Stimulated activated naive CD8-positive, alpha-beta T cell treated with anti-CD3 and anti-CD28 coated beads, Interleukin-15, amount 100 ng/mL, for 72 hours (primary cell): ENCODE measurements around the gene OR51B5.
A peak's percentile ranks its signal among the peaks of the same experiment; 100 is the strongest.
"Not testable (repeated sequence)": the region's sequence is repeated elsewhere in the genome, so short reads cannot be mapped to it uniquely, and the experiment has no call there.

Experiments used
- ATAC-seq: fragments of 150-1000 bp; cut with Tn5 transposase; 2 replicates; pipeline ENCODE4 v1.10.0; 2021; ENCODE audit warnings: mild to moderate bottlenecking, moderate library complexity
- DNase-seq, 2 donors: peaks; one replicate each; pipeline ENCODE4 v3.0.0; 2021 to 2022
- H3K27ac Mint-ChIP-seq, 2 donors: one replicate each; pipeline ENCODE4 v1.8.0; 2022; ENCODE audit warnings: mild to moderate bottlenecking in 2 of 2, mixed read lengths in 2 of 2, moderate library complexity in 2 of 2
- H3K27me3 Mint-ChIP-seq: one replicate; pipeline ENCODE4 v1.8.0; 2022; ENCODE audit warnings: mixed read lengths
- H3K4me1 Mint-ChIP-seq: one replicate; pipeline ENCODE4 v1.8.0; 2022; ENCODE audit warnings: mild to moderate bottlenecking, mixed read lengths
- H3K4me3 Mint-ChIP-seq, 2 donors: one replicate each; pipeline ENCODE4 v1.8.0; 2022; ENCODE audit warnings: mild to moderate bottlenecking in 2 of 2, mixed read lengths in 2 of 2, moderate library complexity in 1 of 2
- H3K9me3 Mint-ChIP-seq, 2 donors: one replicate each; pipeline ENCODE4 v1.8.0; 2022; ENCODE audit warnings: mixed read lengths in 2 of 2

The OR51B5 gene

GRCh38 chr11:5349550-5349949 is 6.2 kb upstream of the OR51B5 start:
- Mint-ChIP-seq H3K4me1 (no peaks in the 10 kb centered on the region), H3K4me3 (no peak overlapping the region), H3K27me3 (peaks cover 30% of the 10 kb centered on the region), H3K9me3 (no peaks in the 10 kb centered on the region), H3K27ac (no peak overlapping the region)
- no peak for DNase-seq
- no peak for ATAC-seq

DNA sequence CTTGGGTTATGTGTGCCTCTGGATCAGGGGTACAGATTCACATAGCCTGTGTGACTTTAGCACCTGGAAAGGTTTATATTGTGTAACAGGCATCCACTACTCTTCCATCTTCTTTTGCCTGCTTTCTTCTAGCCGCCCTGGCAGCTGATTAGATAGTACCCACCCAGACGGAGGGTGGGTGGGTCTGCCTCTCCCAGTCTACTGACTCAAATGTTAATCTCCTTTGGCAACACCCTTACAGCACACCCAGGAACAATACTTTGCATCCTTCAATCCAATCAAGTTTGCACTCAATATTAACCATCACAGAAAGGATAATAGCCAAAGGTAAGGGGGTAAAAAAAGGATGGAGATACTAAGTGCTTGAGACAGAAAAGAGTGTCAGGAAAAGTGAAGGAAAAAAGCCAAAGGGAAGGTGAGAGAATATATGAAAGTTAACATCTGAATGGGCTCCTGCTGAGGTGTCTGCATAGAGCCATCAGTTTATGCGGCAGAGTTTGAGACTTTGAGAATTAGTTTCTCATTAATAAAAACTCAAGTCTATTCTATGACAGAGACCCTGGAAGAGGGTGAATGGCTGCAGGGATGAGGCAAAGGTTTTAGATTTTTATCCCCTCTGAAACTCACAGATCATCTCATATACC is 5.3 kb upstream of the OR51B5 start:
- DNase-seq, result no peak
- no peak for ATAC-seq
- Mint-ChIP-seq H3K27me3 (peaks cover 30% of the 10 kb centered on the region), H3K27ac (no peak overlapping the region), H3K4me3 (no peak overlapping the region), H3K9me3 (no peaks in the 10 kb centered on the region), H3K4me1 (no peaks in the 10 kb centered on the region)

DNA sequence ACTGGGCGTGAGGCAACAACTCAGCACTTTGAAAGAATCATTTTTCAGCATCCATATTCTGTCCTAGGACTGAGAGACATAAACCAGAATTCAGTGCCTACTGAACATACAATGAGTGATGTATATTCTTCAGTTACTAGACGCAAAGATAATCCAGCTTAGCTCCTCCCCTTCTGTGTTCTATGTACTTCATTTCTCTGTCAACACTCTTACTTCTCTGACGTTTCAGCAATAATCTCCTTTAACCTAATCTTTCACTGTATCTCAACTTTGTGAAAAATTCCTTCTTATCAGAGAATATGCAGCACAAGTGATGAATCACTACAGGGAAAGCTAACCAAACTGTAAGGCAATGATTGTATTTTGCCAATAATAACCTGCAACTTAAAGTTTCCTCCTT is 2.5 kb upstream of the OR51B5 start:
- DNase-seq (no peak), ATAC-seq (no peak)
- Mint-ChIP-seq H3K9me3 (no peaks in the 10 kb centered on the region), H3K4me1 (no peaks in the 10 kb centered on the region), H3K27ac (no peak overlapping the region), H3K27me3 (peaks cover 20% of the 10 kb centered on the region), H3K4me3 (no peak overlapping the region)

DNA sequence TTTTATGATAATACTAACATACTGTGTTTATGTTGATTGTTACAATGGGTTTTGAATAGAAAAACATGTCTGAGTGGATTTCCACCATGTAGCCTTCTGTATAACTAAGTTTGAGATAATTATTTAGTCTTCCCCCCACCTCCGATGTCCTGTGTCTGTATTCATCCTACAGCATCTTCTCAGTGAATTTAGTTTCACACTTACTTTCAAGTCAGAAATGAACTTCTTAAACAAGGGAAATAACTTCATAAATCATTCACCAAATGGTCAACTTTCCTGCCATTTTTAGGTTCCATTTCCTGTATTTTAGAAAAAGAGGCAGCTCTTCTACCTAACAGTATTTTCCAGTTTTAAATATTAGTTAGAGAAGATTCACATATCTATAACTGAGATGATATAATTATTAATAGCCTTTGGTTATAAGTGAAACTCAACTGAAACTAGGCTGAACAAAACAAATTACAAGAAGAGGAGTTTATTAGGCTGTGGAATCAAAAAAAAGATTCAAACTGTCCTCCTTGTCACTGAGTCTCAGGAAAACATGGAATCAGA is 3.5 kb downstream of the OR51B5 start:
- ATAC-seq, result no peak
- Mint-ChIP-seq H3K27me3 (no peaks in the 10 kb centered on the region), H3K4me3 (no peak overlapping the region), H3K27ac (no peak overlapping the region), H3K4me1 (no peaks in the 10 kb centered on the region), H3K9me3 (no peaks in the 10 kb centered on the region)
- DNase-seq, result no peak

DNA sequence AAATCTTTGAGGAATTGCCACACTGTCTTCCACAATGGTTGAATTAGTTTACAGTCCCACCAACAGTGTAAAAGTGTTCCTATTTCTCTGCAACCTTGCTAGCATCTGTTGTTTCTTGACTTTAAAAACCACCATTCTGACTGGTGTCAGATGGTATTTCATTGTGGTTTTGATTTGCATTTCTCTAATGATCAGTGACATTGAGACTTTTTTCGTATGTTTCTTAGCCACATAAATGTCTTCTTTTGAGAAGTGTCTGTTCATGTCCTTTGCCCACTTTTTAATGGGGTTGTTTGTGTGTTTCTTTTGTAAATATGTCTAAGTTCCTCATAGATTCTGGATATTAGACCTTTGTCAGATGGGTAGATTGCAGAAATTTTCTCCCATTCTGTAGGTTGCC is 6.1 kb downstream of the OR51B5 start:
- not testable (repeated sequence) for H3K4me3 Mint-ChIP-seq, ATAC-seq, H3K9me3 Mint-ChIP-seq, H3K4me1 Mint-ChIP-seq, DNase-seq, H3K27ac Mint-ChIP-seq, H3K27me3 Mint-ChIP-seq

DNA sequence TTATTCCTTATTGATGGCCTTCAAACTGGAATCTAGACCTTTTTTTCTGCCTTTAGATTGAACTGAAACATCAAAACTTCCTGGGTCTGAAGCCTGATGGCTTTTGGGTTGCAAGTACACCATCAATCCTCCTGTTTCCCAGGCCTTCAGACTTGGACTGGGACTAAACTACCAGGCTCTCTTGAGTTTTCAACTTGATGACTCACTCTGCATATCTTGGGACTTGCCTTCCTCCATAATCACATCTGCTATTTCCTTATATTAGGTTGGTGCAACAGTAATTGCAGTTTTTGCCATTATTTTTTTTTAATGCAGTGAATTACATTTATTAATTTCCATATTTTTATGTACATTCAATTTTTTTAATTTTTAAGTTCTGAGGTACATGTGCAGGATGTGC is 7.0 kb downstream of the OR51B5 start:
- H3K4me1 Mint-ChIP-seq, result no peaks in the 10 kb centered on the region
- no peaks in the 10 kb centered on the region for H3K9me3 Mint-ChIP-seq
- no peaks in the 10 kb centered on the region for H3K27me3 Mint-ChIP-seq
- DNase-seq (no peak), ATAC-seq (no peak)
- no peak overlapping the region for H3K4me3 Mint-ChIP-seq
- H3K27ac Mint-ChIP-seq, result no peak overlapping the region

- DNase-seq, result no peak
- Mint-ChIP-seq H3K4me3 (no peak overlapping the region), H3K27me3 (no peaks in the 10 kb centered on the region), H3K4me1 (no peaks in the 10 kb centered on the region), H3K27ac (no peak overlapping the region), H3K9me3 (no peaks in the 10 kb centered on the region)
- ATAC-seq, result no peak
Observed at GRCh38 chr11:5335170-5335569, 8.2 kb downstream of the OR51B5 start.

GRCh38 chr11:5324197-5324596 is 19.1 kb downstream of the OR51B5 start, which contains the start of gene OR51B2:
Gene OR51B2 (minus strand): TSS chr11:5324297. CDS start chr11:5324297, 0 bp downstream.
- Mint-ChIP-seq H3K4me1 (no peaks in the 10 kb centered on the region), H3K9me3 (no peaks in the 10 kb centered on the region), H3K27ac (no peak within 1 kb of the TSS), H3K27me3 (no peaks in the 10 kb centered on the region), H3K4me3 (no peak within 1 kb of the TSS)
- ATAC-seq (no peak), DNase-seq (no peak)

GRCh38 chr11:5317292-5317691 is 26.0 kb downstream of the OR51B5 start:
- ATAC-seq, result no peak
- H3K27me3 Mint-ChIP-seq, result peaks cover under 1% of the 10 kb centered on the region
- H3K27ac Mint-ChIP-seq, result no peak overlapping the region
- peaks cover 8 to 12% of the 10 kb centered on the region in 2 donors for H3K9me3 Mint-ChIP-seq
- H3K4me3 Mint-ChIP-seq, result no peak overlapping the region
- no peak for DNase-seq
- H3K4me1 Mint-ChIP-seq, result no peaks in the 10 kb centered on the region

DNA sequence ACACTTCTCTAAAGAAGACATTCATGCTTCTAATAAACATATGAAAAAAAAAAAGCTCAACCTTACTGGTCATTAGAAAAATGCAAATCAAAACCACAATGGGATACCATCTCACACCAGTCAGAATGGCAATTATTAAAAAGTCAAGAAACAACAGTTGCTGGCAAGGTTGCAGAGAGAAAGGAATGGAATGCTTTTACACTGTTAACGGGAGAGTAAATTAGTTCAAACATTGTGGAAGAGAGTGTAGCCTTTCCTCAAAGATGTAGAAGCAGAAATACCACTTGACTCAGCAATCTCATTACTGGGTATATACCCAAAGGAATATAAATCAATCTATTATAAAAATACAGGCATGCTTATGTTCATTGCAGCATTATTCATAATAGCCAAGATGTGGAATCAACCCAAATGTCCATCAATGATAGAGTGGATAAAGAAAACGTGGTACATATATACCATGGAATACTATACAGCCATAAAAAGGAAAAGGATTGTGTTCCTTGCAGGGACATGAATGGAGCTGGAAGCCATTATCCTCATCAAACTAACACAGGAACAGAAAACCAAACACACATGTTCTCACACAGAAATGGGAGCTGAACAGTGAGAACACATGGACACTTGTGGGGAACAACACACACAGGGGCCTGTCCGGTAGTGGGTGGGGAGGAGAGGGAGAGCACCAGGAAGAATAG is 29.8 kb downstream of the OR51B5 start:
- H3K9me3 Mint-ChIP-seq, result peaks cover 8 to 12% of the 10 kb centered on the region in 2 donors
- ATAC-seq, result not testable (repeated sequence)

GRCh38 chr11:5310423-5310822 is 32.9 kb downstream of the OR51B5 start:
- Mint-ChIP-seq H3K4me3 (no peak overlapping the region), H3K4me1 (no peaks in the 10 kb centered on the region), H3K27me3 (peaks cover 5% of the 10 kb centered on the region), H3K9me3 (peaks cover 8 to 12% of the 10 kb centered on the region in 2 donors), H3K27ac (no peak overlapping the region)
- no peak for DNase-seq
- ATAC-seq, result no peak

More for the DNA sequence above, 29.8 kb downstream of the OR51B5 start:
- DNase-seq, H3K4me1 Mint-ChIP-seq, H3K27me3 Mint-ChIP-seq, H3K27ac Mint-ChIP-seq, H3K4me3 Mint-ChIP-seq: not testable (repeated sequence)

DNA sequence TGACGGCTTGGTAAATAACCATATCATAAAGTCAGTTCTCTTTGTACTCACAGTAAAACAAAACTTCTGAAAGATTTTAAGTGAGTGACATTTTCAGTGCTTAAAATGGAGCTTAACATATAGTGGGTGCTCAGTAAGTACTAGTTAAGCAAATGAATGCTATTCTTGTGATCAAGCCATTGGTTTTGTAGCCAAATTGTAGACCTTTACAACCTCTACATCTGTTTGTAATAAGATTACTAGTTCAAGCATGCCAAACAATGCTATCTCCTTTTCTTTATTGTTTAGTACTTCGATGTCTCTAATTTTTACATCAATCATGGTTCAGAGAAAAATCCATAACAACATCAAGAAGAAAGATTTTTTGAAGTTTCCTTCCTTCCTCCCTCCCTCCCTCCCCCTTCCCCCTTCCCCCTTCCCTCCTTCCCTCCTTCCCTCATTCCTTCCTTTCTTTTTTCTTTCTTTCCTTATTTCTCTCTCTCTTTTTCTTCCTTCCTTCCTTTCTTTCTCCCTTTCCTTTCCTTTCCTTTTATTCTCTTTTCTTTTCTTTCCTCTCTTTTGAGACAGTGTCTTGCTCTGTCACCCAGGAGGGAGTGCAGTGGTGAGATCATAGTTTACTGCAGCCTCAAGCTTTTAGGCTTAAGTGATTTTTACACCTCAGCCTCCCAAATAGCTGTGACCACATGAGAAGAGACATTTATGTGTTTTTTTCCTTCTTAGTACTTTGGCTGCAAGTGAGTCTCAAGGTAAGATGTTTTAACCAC is 35.9 kb downstream of the OR51B5 start:
- ATAC-seq (no peak), DNase-seq (no peak)
- Mint-ChIP-seq H3K9me3 (no peaks in the 10 kb centered on the region), H3K4me3 (no peak overlapping the region), H3K4me1 (no peaks in the 10 kb centered on the region), H3K27ac (no peak overlapping the region), H3K27me3 (peaks cover 5% of the 10 kb centered on the region)

- DNase-seq (no peak), ATAC-seq (no peak)
- Mint-ChIP-seq H3K27ac (no peak overlapping the region), H3K27me3 (no peaks in the 10 kb centered on the region), H3K9me3 (no peaks in the 10 kb centered on the region), H3K4me3 (no peak overlapping the region), H3K4me1 (no peaks in the 10 kb centered on the region)
Observed at GRCh38 chr11:5304046-5304445, 39.3 kb downstream of the OR51B5 start.

GRCh38 chr11:5303626-5304025 is 39.7 kb downstream of the OR51B5 start:
- no peak for ATAC-seq
- no peaks in the 10 kb centered on the region for H3K4me1 Mint-ChIP-seq
- DNase-seq, result no peak
- H3K27me3 Mint-ChIP-seq, result no peaks in the 10 kb centered on the region
- no peaks in the 10 kb centered on the region for H3K9me3 Mint-ChIP-seq
- H3K27ac Mint-ChIP-seq, result no peak overlapping the region
- H3K4me3 Mint-ChIP-seq, result no peak overlapping the region

DNA sequence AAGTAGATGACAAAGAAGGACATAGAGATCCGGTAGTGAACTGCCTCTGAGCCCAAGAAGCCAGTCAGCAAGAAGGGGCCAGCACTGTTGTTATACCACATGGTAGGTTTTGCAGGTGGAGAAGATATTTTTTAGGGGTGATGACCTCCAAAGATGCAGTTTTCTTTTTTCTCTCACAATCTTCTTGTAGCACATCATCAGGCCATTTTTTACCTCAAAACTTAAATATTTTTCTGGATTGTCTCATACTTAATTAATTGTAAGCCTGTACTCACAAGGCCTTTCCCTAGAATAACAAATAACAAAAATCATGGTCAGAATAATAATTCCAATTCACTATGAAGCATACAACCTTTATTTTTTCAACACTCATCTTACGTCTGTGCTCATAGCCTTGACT is 41.5 kb downstream of the OR51B5 start, which contains the start of gene OR51B4:
OR51B4 (minus strand) TSS at position 101 of the 400 bp plus-strand sequence; CDS start at position 101, 0 bp downstream.
- H3K4me1 Mint-ChIP-seq, result no peaks in the 10 kb centered on the region
- peak within 1 kb of the TSS in 1 of 2 donors; percentile 27 for H3K27ac Mint-ChIP-seq

DNA sequence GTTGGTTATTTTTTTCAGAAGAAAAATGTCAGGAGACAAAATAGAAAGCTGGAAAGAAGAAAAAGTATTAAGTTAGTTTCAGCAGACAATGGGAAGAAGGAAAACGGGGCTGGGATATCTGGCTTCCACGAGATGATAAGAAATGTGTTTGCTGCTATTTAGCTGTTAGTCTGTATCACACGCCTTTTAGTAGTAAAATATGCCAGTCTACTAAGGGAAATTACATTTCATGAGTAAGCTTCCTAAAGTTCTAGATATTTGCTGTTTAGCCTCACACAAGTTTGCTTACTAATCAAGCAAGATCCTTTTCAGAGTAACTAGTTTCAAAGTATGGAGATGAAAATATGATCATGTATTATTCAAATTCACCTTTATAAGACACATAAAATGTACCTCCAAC is 43.1 kb downstream of the OR51B5 start:
- no peak for ATAC-seq
- Mint-ChIP-seq H3K4me1 (no peaks in the 10 kb centered on the region), H3K27me3 (no peaks in the 10 kb centered on the region), H3K9me3 (no peaks in the 10 kb centered on the region), H3K27ac (no peak overlapping the region), H3K4me3 (no peak overlapping the region)
- no peak for DNase-seq

More for the DNA sequence above, 41.5 kb downstream of the OR51B5 start, which contains the start of gene OR51B4:
- Mint-ChIP-seq H3K4me3 (no peak within 1 kb of the TSS), H3K27me3 (no peaks in the 10 kb centered on the region), H3K9me3 (no peaks in the 10 kb centered on the region)
- DNase-seq, result no peak
- no peak for ATAC-seq
